H7 (cell line): Measurements from ENCODE around the gene ALB. TPM values are rescaled to one million over a fixed set of nuclear protein-coding genes. Genes with fewer than 3 reads are reported as not detected.

ENCODE experiments used
- DNase-seq: peaks from one replicate; pipeline ENCODE4 v3.0.0; 2012
- H3K27me3 ChIP-seq: 2 replicates; pipeline ENCODE4 v1.6.0; 2011; ENCODE audit warnings: mild to moderate bottlenecking, low read length; ENCODE audit not compliant: control insufficient read depth, insufficient read depth
- H3K36me3 ChIP-seq: replicated peaks from 2 replicates; pipeline ENCODE4 v1.5.1; 2011; ENCODE audit warnings: low read length; ENCODE audit not compliant: control insufficient read depth, insufficient read depth
- H3K4me3 ChIP-seq: 2 replicates; pipeline ENCODE4 v1.5.1; 2011; ENCODE audit warnings: low read depth, mild to moderate bottlenecking, control low read depth, low read length, moderate library complexity; ENCODE audit not compliant: insufficient read depth
- total RNA-seq: library from RNA; depleted of rRNA; stranded (reverse); fragments of >200 nt; shearing (Covaris generic); gene quantifications from 2 replicates; pipeline ENCODE4 v1.2.3, GENCODE V29; 2014

The ALB gene
- total RNA-seq, 1 experiment from 2014 or later: 0.03 TPM

DNA sequence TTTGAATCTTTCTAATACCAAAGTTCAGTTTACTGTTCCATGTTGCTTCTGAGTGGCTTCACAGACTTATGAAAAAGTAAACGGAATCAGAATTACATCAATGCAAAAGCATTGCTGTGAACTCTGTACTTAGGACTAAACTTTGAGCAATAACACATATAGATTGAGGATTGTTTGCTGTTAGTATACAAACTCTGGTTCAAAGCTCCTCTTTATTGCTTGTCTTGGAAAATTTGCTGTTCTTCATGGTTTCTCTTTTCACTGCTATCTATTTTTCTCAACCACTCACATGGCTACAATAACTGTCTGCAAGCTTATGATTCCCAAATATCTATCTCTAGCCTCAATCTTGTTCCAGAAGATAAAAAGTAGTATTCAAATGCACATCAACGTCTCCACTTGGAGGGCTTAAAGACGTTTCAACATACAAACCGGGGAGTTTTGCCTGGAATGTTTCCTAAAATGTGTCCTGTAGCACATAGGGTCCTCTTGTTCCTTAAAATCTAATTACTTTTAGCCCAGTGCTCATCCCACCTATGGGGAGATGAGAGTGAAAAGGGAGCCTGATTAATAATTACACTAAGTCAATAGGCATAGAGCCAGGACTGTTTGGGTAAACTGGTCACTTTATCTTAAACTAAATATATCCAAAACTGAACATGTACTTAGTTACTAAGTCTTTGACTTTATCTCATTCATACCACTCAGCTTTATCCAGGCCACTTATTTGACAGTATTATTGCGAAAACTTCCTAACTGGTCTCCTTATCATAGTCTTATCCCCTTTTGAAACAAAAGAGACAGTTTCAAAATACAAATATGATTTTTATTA is 28.3 kb downstream of the ALB start:
- no peak for DNase-seq
- H3K27me3 ChIP-seq: no peaks in the 10 kb centered on the region
- H3K4me3 ChIP-seq: no peak overlapping the region
- no peaks in the 10 kb centered on the region for H3K36me3 ChIP-seq

DNA sequence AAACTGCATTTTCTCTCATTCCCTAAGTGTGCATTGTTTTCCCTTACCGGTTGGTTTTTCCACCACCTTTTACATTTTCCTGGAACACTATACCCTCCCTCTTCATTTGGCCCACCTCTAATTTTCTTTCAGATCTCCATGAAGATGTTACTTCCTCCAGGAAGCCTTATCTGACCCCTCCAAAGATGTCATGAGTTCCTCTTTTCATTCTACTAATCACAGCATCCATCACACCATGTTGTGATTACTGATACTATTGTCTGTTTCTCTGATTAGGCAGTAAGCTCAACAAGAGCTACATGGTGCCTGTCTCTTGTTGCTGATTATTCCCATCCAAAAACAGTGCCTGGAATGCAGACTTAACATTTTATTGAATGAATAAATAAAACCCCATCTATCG is 29.1 kb downstream of the ALB start:
- no peaks in the 10 kb centered on the region for H3K36me3 ChIP-seq
- no peaks in the 10 kb centered on the region for H3K27me3 ChIP-seq
- H3K4me3 ChIP-seq: no peak overlapping the region
- no peak for DNase-seq

- H3K4me3 ChIP-seq: no peak overlapping the region
- H3K36me3 ChIP-seq: no peaks in the 10 kb centered on the region
- DNase-seq: peak; percentile 34
- H3K27me3 ChIP-seq: no peaks in the 10 kb centered on the region
Observed at GRCh38 chr4:73434311-73434710, 30.2 kb downstream of the ALB start.

DNA sequence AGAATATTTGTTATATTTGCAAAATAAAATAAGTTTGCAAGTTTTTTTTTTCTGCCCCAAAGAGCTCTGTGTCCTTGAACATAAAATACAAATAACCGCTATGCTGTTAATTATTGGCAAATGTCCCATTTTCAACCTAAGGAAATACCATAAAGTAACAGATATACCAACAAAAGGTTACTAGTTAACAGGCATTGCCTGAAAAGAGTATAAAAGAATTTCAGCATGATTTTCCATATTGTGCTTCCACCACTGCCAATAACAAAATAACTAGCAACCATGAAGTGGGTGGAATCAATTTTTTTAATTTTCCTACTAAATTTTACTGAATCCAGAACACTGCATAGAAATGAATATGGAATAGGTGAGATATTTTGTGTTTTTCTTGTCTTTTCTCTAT is 31.9 kb downstream of the ALB start, which contains the start of gene AFP:
AFP (plus strand) TSS at position 238 of the 400 bp plus-strand sequence; CDS start at position 280, 42 bp downstream.
- DNase-seq: no peak
- no peak within 1 kb of the TSS for H3K4me3 ChIP-seq
- no peaks in the 10 kb centered on the region for H3K36me3 ChIP-seq
- H3K27me3 ChIP-seq: no peaks in the 10 kb centered on the region

DNA sequence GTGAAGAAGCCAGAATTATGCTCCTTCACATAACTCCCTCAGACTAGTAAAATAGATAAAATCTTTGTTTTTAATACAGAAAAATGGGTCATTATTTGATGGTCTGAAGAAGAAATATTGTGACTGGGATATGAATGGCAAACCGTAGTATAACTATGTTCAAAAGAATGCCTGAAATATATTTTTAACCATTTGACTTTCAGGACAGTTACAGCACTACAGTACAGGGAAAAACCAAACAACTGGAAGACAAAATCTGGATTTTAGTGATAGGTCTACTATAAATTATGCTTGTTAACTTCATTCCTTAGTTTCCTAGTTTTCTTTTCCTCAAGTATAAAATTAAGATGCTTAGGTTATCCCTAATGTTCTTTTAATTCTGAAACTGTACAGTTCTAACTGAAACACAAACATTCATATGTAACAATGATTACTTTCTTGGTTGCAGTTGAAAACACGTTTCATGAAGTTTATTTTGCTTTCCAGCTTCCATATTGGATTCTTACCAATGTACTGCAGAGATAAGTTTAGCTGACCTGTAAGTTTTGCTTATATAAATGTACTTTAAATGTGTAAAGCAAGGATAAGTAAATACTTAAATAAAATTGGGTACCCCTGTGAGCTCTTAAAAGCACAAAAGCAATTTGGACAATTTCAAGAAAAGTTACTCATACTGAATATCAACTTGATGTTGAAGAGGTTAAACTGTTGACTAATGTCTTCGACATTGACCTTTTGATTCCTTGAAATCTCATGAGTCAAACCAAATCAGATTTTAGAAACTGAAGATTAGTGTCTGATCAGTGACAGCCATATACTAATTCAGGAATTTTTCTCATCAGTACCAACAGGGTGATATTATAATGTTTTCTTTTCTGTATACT is 32.8 kb downstream of the ALB start:
- no peak for DNase-seq
- Histone ChIP-seq H3K36me3 (no peaks in the 10 kb centered on the region), H3K27me3 (no peaks in the 10 kb centered on the region), H3K4me3 (no peak overlapping the region)

DNA sequence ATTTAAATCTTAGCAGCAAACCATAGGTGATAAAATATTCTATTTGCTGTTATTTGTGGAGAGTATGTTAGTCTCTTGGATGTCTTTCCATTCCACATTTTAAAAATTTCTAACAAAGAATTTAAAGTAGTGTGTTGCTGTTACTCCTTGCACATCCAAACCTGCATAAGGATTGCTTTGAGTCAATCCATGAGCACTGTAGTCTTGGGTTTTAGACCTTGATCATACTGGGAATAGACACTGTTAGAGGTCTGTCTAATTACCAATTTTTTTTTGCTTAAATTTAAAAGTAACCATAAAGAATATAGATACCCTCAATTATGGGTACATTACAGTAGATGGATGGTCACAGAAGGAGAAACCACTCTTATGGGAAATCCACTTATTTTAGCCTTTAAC is 33.5 kb downstream of the ALB start:
- Histone ChIP-seq H3K36me3 (no peaks in the 10 kb centered on the region), H3K4me3 (no peak overlapping the region), H3K27me3 (no peaks in the 10 kb centered on the region)
- DNase-seq: no peak

GRCh38 chr4:73438048-73438447 is 34.0 kb downstream of the ALB start:
- no peak overlapping the region for H3K4me3 ChIP-seq
- H3K36me3 ChIP-seq: no peaks in the 10 kb centered on the region
- no peaks in the 10 kb centered on the region for H3K27me3 ChIP-seq
- DNase-seq: no peak

DNA sequence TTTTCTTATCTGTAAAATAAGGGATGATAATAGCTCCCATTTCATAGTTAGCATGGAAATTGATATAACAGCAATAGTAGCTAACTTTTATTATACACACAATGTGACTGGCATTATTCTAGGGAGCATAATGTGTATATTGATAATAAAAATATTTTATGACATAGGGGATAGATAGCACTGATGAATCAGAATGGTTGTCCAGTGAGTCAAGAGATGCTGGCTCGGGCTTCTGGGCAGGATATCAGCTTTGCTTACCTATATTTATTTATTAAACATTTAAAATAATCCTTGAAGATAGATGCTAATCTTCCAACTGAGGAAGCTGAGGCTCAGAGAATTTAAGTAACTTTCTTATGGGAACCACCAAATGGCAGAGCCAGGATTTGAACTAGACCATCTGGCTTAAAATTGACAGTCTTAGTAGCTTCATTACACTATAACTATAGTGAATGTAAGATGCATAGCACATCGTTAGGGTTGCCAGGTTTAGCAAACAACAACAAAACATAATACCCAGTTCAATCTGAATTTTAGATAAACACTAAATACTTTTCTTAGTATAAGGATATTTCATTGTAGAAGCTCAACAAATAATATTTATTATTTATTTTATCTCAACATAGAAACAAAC is 34.6 kb downstream of the ALB start:
- no peak overlapping the region for H3K4me3 ChIP-seq
- DNase-seq: no peak
- no peaks in the 10 kb centered on the region for H3K27me3 ChIP-seq
- H3K36me3 ChIP-seq: no peaks in the 10 kb centered on the region

GRCh38 chr4:73439445-73439844 is 35.4 kb downstream of the ALB start:
- no peak for DNase-seq
- Histone ChIP-seq H3K27me3 (no peaks in the 10 kb centered on the region), H3K4me3 (no peak overlapping the region), H3K36me3 (no peaks in the 10 kb centered on the region)

DNA sequence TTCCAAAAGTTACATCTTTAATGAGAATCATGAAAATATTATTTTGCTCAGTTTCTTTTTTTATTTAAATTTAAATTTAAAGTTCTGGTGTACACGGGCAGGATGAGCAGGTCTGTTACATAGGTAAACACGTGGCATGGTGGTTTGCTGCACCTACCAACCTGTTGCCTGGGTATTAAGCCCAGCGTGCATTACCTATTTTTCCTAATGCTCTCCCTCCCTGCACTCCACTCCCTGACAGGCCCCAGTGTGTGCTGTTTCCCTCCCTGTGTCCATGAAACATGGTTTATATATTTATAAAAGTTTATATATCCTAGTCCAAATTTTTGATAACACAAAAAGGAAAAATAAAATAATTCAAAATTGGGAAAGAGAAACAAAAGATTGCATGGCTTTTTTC is 35.9 kb downstream of the ALB start:
- Histone ChIP-seq H3K4me3 (no peak overlapping the region), H3K27me3 (no peaks in the 10 kb centered on the region), H3K36me3 (no peaks in the 10 kb centered on the region)
- DNase-seq: no peak

- DNase-seq: no peak
- Histone ChIP-seq H3K27me3 (no peaks in the 10 kb centered on the region), H3K4me3 (no peak overlapping the region), H3K36me3 (no peaks in the 10 kb centered on the region)
Observed at GRCh38 chr4:73440653-73441052, 36.6 kb downstream of the ALB start.

- no peak for DNase-seq
Observed at GRCh38 chr4:73442275-73442674, 38.2 kb downstream of the ALB start.

GRCh38 chr4:73443224-73443623 is 39.1 kb downstream of the ALB start:
- no peak for DNase-seq
- Histone ChIP-seq H3K36me3 (no peaks in the 10 kb centered on the region), H3K4me3 (no peak overlapping the region), H3K27me3 (no peaks in the 10 kb centered on the region)

More at GRCh38 chr4:73442275-73442674, 38.2 kb downstream of the ALB start:
- no peaks in the 10 kb centered on the region for H3K36me3 ChIP-seq
- no peaks in the 10 kb centered on the region for H3K27me3 ChIP-seq
- no peak overlapping the region for H3K4me3 ChIP-seq

GRCh38 chr4:73445383-73446335 is 41.6 kb downstream of the ALB start:
- Histone ChIP-seq H3K36me3 (no peaks in the 10 kb centered on the region), H3K27me3 (no peaks in the 10 kb centered on the region), H3K4me3 (no peak overlapping the region)
- peak; percentile 3 for DNase-seq
